ENCODE results near the gene CNOT6.

DNA sequence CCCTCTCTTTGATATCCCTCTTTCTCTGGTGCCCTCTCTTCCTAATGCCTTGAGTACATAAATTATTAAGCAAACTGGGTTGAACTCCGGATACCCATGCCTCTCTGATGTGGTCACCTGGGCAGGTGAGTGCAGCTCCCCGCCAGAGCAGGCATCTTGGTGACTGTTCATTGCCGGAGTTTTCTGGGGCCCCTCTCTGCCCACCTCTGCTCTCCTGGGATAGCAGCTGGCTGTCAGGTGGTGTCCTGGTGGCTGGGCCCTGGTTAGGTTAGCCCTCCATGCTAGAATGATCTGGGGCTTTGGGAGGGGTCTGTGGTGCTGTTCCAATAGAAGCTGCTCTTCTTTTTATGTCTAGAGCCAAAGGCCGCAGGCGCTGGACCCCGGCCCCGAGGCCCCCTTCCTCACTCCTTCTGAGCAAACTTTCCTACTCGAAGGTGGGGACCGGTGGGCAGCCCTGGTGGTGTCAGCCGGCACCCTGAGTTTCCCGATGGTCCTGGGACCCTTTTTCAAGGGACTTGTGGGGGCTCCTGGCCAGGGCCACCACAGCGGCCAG, 102.0 kb downstream of the CNOT6 start:
- TF ChIP-seq, protein P1, sequence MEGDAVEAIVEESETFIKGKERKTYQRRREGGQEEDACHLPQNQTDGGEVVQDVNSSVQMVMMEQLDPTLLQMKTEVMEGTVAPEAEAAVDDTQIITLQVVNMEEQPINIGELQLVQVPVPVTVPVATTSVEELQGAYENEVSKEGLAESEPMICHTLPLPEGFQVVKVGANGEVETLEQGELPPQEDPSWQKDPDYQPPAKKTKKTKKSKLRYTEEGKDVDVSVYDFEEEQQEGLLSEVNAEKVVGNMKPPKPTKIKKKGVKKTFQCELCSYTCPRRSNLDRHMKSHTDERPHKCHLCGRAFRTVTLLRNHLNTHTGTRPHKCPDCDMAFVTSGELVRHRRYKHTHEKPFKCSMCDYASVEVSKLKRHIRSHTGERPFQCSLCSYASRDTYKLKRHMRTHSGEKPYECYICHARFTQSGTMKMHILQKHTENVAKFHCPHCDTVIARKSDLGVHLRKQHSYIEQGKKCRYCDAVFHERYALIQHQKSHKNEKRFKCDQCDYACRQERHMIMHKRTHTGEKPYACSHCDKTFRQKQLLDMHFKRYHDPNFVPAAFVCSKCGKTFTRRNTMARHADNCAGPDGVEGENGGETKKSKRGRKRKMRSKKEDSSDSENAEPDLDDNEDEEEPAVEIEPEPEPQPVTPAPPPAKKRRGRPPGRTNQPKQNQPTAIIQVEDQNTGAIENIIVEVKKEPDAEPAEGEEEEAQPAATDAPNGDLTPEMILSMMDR (IDR thresholded peaks at IDR 0.05) = no peak
- TF ChIP-seq POLR2A (IDR thresholded peaks at IDR 0.05) = no peak

All from thyroid gland (tissue), 4 donors.